OCI-LY3 (cell line): ENCODE measurements around the gene KRT73.

Source experiments
- H2AFZ ChIP-seq: fragments of 200-600, 300-600 bp; shearing (Covaris generic); 2 replicates; pipeline ENCODE4 v1.6.0; 2014; ENCODE audit warnings: antibody characterized with exemption, low read depth, low read length
- H3K27ac ChIP-seq: fragments of 200-600, 300-600 bp; sonication (generic); 2 replicates; pipeline ENCODE4 v1.5.1; 2014; ENCODE audit warnings: mild to moderate bottlenecking, low read length, moderate library complexity, mixed read lengths
- H3K27me3 ChIP-seq: fragments of 200-600, 300-600 bp; sonication (generic); 2 replicates; pipeline ENCODE4 v1.6.1; 2014; ENCODE audit warnings: low read depth, low read length, mixed read lengths
- H3K36me3 ChIP-seq: fragments of 200-600, 300-600 bp; sonication (generic); replicated peaks from 2 replicates; pipeline ENCODE3; 2014; ENCODE audit warnings: low read depth, low read length, mixed read lengths
- H3K4me1 ChIP-seq: fragments of 300-600, 200-600 bp; sonication (generic); 2 replicates; pipeline ENCODE4 v1.6.1; 2014; ENCODE audit warnings: low read length, mixed read lengths
- H3K4me2 ChIP-seq: fragments of 200-600, 300-600 bp; sonication (generic); 2 replicates; pipeline ENCODE4 v1.6.1; 2014; ENCODE audit warnings: low read length, mixed read lengths
- H3K4me3 ChIP-seq: fragments of 300-600, 200-600 bp; sonication (generic); 2 replicates; pipeline ENCODE4 v1.5.1; 2014; ENCODE audit warnings: antibody characterized with exemption, mild to moderate bottlenecking, low read length, moderate library complexity
- H3K79me2 ChIP-seq: fragments of 300-600, 200-600 bp; shearing (Covaris generic); 2 replicates; pipeline ENCODE4 v1.6.1; 2014; ENCODE audit warnings: mild to moderate bottlenecking, low read length, mixed read lengths
- H3K9ac ChIP-seq: fragments of 300-600, 200-600 bp; shearing (Covaris generic); 2 replicates; pipeline ENCODE4 v1.6.0; 2014; ENCODE audit warnings: mild to moderate bottlenecking, low read length, moderate library complexity
- H3K9me3 ChIP-seq: fragments of 200-600, 300-600 bp; shearing (Covaris generic); 2 replicates; pipeline ENCODE4 v1.6.1; 2014; ENCODE audit warnings: low read length, mixed read lengths; ENCODE audit not compliant: insufficient read depth
- H4K20me1 ChIP-seq: fragments of 200-600, 300-600 bp; sonication (generic); 2 replicates; pipeline ENCODE4 v1.6.1; 2016; ENCODE audit warnings: low read length, mixed read lengths; ENCODE audit not compliant: insufficient read depth
- EZH2phosphoT487 ChIP-seq: fragments of 200-600 bp; shearing (Covaris generic); IDR thresholded peaks from 2 replicates; pipeline ENCODE4 v1.6.1; 2018; ENCODE audit warnings: antibody characterized with exemption, mixed run types, low read depth
- TF ChIP-seq, protein P1 (sequence below): fragments of 200-600, 300-600 bp; sonication (generic); IDR thresholded peaks from 2 replicates; pipeline ENCODE4 v1.5.1; 2014; ENCODE audit warnings: antibody characterized with exemption, low read length, low read depth

The KRT73 gene

DNA sequence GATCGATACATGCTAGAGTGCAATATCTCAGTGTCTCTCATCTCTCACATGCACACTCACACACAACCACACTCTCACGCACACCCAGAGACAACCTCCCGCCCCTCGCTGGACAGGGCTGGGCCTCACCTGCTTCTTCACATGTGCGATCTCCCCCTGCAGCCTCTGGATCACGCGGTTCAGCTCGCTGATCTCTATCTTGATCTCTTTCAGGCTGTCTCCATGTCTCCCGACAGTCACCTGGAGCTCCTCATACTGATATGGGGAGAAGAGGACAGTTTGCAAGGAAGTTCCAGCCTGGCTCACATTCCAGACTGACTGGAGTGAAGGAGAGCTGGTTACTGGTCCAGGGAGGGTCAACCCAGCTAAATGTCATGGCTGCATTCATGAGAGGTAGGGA is 29.2 kb upstream of the KRT73 start:
- Histone ChIP-seq H3K9me3 (no peaks in the 10 kb centered on the region), H3K4me3 (no peak overlapping the region), H2AFZ (no peak overlapping the region), H3K36me3 (no peaks in the 10 kb centered on the region), H3K9ac (no peak overlapping the region), H3K4me1 (peaks cover 6% of the 10 kb centered on the region), H3K27ac (no peak overlapping the region), H3K79me2 (no peaks in the 10 kb centered on the region), H3K27me3 (peaks cover 31% of the 10 kb centered on the region), H3K4me2 (no peak overlapping the region), H4K20me1 (peaks cover 5% of the 10 kb centered on the region; the same call in 1 of the 2 replicates)
- TF ChIP-seq, protein P1, sequence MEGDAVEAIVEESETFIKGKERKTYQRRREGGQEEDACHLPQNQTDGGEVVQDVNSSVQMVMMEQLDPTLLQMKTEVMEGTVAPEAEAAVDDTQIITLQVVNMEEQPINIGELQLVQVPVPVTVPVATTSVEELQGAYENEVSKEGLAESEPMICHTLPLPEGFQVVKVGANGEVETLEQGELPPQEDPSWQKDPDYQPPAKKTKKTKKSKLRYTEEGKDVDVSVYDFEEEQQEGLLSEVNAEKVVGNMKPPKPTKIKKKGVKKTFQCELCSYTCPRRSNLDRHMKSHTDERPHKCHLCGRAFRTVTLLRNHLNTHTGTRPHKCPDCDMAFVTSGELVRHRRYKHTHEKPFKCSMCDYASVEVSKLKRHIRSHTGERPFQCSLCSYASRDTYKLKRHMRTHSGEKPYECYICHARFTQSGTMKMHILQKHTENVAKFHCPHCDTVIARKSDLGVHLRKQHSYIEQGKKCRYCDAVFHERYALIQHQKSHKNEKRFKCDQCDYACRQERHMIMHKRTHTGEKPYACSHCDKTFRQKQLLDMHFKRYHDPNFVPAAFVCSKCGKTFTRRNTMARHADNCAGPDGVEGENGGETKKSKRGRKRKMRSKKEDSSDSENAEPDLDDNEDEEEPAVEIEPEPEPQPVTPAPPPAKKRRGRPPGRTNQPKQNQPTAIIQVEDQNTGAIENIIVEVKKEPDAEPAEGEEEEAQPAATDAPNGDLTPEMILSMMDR, result no peak
- TF ChIP-seq EZH2phosphoT487, result no peak

DNA sequence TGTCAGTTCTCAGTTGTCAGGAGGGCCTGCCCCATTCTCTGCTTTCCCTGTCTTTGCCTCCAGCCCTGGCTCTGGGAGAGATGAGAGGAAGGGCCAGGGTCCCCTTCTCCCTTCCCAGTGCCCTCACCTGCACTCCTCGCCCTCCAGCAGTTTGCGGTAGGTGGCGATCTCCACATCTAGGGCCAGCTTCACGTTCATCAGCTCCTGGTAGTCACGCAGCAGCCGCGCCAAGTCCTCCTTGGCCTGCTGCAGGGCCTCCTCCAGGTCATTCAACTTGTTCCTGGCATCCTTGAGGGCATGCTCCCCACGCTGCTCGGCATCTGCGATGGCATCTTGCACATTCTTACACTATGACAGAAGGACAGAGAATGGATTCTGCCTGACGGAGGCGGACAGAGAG is 28.3 kb upstream of the KRT73 start:
- TF ChIP-seq, protein P1, result no peak
- no peak for TF ChIP-seq EZH2phosphoT487
- no peaks in the 10 kb centered on the region for H3K9me3 ChIP-seq

DNA sequence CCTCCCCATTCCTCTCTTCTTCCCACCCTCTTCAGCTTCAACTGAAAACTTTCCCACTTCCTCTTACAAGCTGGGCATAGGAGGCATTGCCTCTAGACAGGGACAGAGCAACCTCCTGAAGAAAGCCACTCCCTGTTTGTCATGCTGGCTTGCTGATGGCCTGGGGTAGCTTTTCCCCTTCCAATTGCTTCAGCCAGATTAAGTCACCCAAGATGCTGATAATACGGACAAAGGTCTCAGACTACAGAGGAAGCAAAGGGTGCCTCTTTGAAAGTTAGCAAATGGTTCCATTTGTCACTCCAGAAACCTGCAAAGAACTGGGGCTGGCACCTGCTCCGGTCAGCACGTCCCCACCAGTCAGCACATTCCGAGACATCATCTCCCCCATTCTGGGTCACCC is 27.6 kb upstream of the KRT73 start:
- Histone ChIP-seq H2AFZ (no peak overlapping the region), H3K27me3 (peaks cover 46% of the 10 kb centered on the region), H3K36me3 (no peaks in the 10 kb centered on the region), H3K27ac (no peak overlapping the region), H3K9me3 (no peaks in the 10 kb centered on the region), H3K9ac (no peak overlapping the region), H3K4me2 (no peak overlapping the region), H4K20me1 (peaks cover 5% of the 10 kb centered on the region; the same call in 1 of the 2 replicates), H3K4me3 (no peak overlapping the region), H3K79me2 (no peaks in the 10 kb centered on the region), H3K4me1 (peaks cover 6% of the 10 kb centered on the region)
- TF ChIP-seq EZH2phosphoT487, result no peak
- TF ChIP-seq, protein P1, result no peak

More for the DNA sequence above, 28.3 kb upstream of the KRT73 start:
- H3K27me3 ChIP-seq, result peaks cover 40% of the 10 kb centered on the region
- no peak overlapping the region for H3K27ac ChIP-seq
- no peak overlapping the region for H3K4me3 ChIP-seq
- H2AFZ ChIP-seq, result no peak overlapping the region
- H3K4me1 ChIP-seq, result peaks cover 6% of the 10 kb centered on the region
- no peaks in the 10 kb centered on the region for H3K36me3 ChIP-seq
- peaks cover 5% of the 10 kb centered on the region; the same call in 1 of the 2 replicates for H4K20me1 ChIP-seq
- H3K79me2 ChIP-seq, result no peaks in the 10 kb centered on the region
- no peak overlapping the region for H3K4me2 ChIP-seq
- no peak overlapping the region for H3K9ac ChIP-seq

DNA sequence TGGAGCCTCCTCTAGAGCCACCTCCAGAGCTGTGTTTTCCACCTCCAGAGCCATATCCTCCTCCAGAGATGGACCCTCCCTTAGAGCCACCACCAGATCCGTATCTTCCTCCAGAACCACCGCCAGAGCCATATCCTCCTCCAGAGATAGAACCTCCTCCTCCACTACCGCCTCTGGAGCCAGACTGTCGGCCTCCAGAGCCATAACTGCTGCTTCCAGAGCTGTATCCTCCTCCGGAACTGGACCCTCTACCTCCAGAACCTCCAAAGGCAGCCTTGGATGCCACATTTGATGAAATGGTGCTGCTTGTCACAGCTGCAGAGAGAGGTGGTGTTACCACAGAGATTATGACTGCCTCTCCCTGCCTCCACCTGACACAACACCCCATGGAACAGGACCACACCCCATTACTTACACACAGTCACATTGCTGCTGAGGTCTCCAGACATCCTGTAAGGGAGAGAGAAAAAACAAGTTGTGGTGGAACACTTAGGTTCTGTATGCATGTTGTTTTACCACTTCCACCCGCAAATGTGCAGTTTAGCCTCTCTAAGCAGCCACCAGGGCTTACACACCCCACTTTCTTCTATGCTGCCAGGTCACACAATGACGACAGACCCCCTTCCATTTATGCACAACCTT is 26.9 kb upstream of the KRT73 start:
- Histone ChIP-seq H3K9ac (no peak overlapping the region), H3K27ac (no peak overlapping the region), H3K79me2 (no peaks in the 10 kb centered on the region), H3K36me3 (no peaks in the 10 kb centered on the region), H3K9me3 (no peaks in the 10 kb centered on the region), H2AFZ (no peak overlapping the region), H3K4me3 (no peak overlapping the region), H3K4me1 (peaks cover 6% of the 10 kb centered on the region), H3K4me2 (no peak overlapping the region), H3K27me3 (peaks cover 48% of the 10 kb centered on the region), H4K20me1 (peaks cover 5% of the 10 kb centered on the region; the same call in 1 of the 2 replicates)
- no peak for TF ChIP-seq EZH2phosphoT487
- TF ChIP-seq, protein P1, result no peak
